Muscle layer of colon (tissue), 2 donors: ENCODE measurements around the gene COBL.

Source experiments
- H3K27ac ChIP-seq: one replicate; pipeline ENCODE4 v1.7.0; 2013; ENCODE audit warnings: low read depth, mild to moderate bottlenecking, low read length, moderate library complexity
- H3K27me3 ChIP-seq, 2 donors: one replicate each; pipeline ENCODE4 v1.7.0; 2013; ENCODE audit warnings: low read length in 2 of 2, mild to moderate bottlenecking in 2 of 2; ENCODE audit not compliant: insufficient read depth in 2 of 2, control insufficient read depth in 1 of 2
- H3K36me3 ChIP-seq: one replicate; pipeline ENCODE4 v1.7.0; 2013; ENCODE audit warnings: mild to moderate bottlenecking, low read length; ENCODE audit not compliant: insufficient read depth
- H3K4me1 ChIP-seq: one replicate; pipeline ENCODE4 v1.7.0; 2013; ENCODE audit warnings: mild to moderate bottlenecking, low read length; ENCODE audit not compliant: insufficient read depth
- H3K4me3 ChIP-seq, 2 donors: one replicate each; pipeline ENCODE4 v1.7.0; 2013; ENCODE audit warnings: low read length in 2 of 2, low read depth in 1 of 2, mild to moderate bottlenecking in 1 of 2, moderate library complexity in 1 of 2
- H3K9ac ChIP-seq: one replicate; pipeline ENCODE4 v1.7.0; 2013; ENCODE audit warnings: low read length
- H3K9me3 ChIP-seq: one replicate; pipeline ENCODE4 v1.7.0; 2013; ENCODE audit warnings: mild to moderate bottlenecking, low read length
- donor health status: abdominal sarcoma.
- donor health status: Adenocarcinoma of cecum.

Gene COBL

GRCh38 chr7:51035716-51036115 is 280.9 kb downstream of the COBL start:
- Histone ChIP-seq H3K36me3 (no peaks in the 10 kb centered on the region), H3K9ac (no peak overlapping the region), H3K27ac (no peak overlapping the region), H3K4me3 (no peak overlapping the region), H3K9me3 (no peaks in the 10 kb centered on the region), H3K4me1 (peaks cover 19% of the 10 kb centered on the region), H3K27me3 (no peaks in the 10 kb centered on the region)

- Histone ChIP-seq H3K27ac (no peak overlapping the region), H3K27me3 (no peaks in the 10 kb centered on the region), H3K4me1 (peaks cover 19% of the 10 kb centered on the region), H3K36me3 (no peaks in the 10 kb centered on the region), H3K4me3 (no peak overlapping the region), H3K9ac (no peak overlapping the region), H3K9me3 (no peaks in the 10 kb centered on the region)
Observed at GRCh38 chr7:51034521-51035264, 281.9 kb downstream of the COBL start.

GRCh38 chr7:51033727-51034520 is 282.7 kb downstream of the COBL start:
- H3K27me3 ChIP-seq, result no peaks in the 10 kb centered on the region
- no peak overlapping the region for H3K27ac ChIP-seq
- no peak overlapping the region for H3K4me3 ChIP-seq
- H3K9me3 ChIP-seq, result no peaks in the 10 kb centered on the region
- H3K9ac ChIP-seq, result no peak overlapping the region
- H3K4me1 ChIP-seq, result peaks cover 19% of the 10 kb centered on the region
- H3K36me3 ChIP-seq, result no peaks in the 10 kb centered on the region

GRCh38 chr7:51031791-51032515 is 284.7 kb downstream of the COBL start:
- Histone ChIP-seq H3K4me1 (peaks cover 19% of the 10 kb centered on the region), H3K9ac (no peak overlapping the region), H3K4me3 (no peak overlapping the region), H3K9me3 (no peaks in the 10 kb centered on the region), H3K27me3 (no peaks in the 10 kb centered on the region), H3K36me3 (no peaks in the 10 kb centered on the region), H3K27ac (no peak overlapping the region)

GRCh38 chr7:51031216-51031615 is 285.4 kb downstream of the COBL start:
- H3K9me3 ChIP-seq, result no peaks in the 10 kb centered on the region
- H3K27me3 ChIP-seq, result no peaks in the 10 kb centered on the region
- peaks cover 19% of the 10 kb centered on the region for H3K4me1 ChIP-seq
- H3K4me3 ChIP-seq, result no peak overlapping the region
- no peaks in the 10 kb centered on the region for H3K36me3 ChIP-seq
- no peak overlapping the region for H3K27ac ChIP-seq
- no peak overlapping the region for H3K9ac ChIP-seq

GRCh38 chr7:51029701-51030191 is 286.9 kb downstream of the COBL start:
- no peaks in the 10 kb centered on the region for H3K36me3 ChIP-seq
- peaks cover 14% of the 10 kb centered on the region for H3K4me1 ChIP-seq
- H3K4me3 ChIP-seq, result no peak overlapping the region
- no peak overlapping the region for H3K9ac ChIP-seq
- no peaks in the 10 kb centered on the region for H3K27me3 ChIP-seq
- no peak overlapping the region for H3K27ac ChIP-seq
- H3K9me3 ChIP-seq, result no peaks in the 10 kb centered on the region

GRCh38 chr7:51029131-51029530 is 287.5 kb downstream of the COBL start:
- Histone ChIP-seq H3K4me1 (peaks cover 8% of the 10 kb centered on the region), H3K9me3 (no peaks in the 10 kb centered on the region), H3K9ac (no peak overlapping the region), H3K27me3 (no peaks in the 10 kb centered on the region), H3K27ac (no peak overlapping the region), H3K36me3 (no peaks in the 10 kb centered on the region), H3K4me3 (no peak overlapping the region)

- Histone ChIP-seq H3K9ac (no peak overlapping the region), H3K27me3 (no peaks in the 10 kb centered on the region), H3K9me3 (no peaks in the 10 kb centered on the region), H3K4me3 (no peak overlapping the region), H3K27ac (no peak overlapping the region), H3K4me1 (no peaks in the 10 kb centered on the region), H3K36me3 (no peaks in the 10 kb centered on the region)
Observed at GRCh38 chr7:51027935-51028830, 288.4 kb downstream of the COBL start.

- H3K36me3 ChIP-seq, result no peaks in the 10 kb centered on the region
- no peaks in the 10 kb centered on the region for H3K27me3 ChIP-seq
- H3K4me3 ChIP-seq, result no peak overlapping the region
- no peaks in the 10 kb centered on the region for H3K4me1 ChIP-seq
- H3K27ac ChIP-seq, result no peak overlapping the region
- H3K9ac ChIP-seq, result no peak overlapping the region
- H3K9me3 ChIP-seq, result no peaks in the 10 kb centered on the region
Observed at GRCh38 chr7:51027106-51027934, 289.3 kb downstream of the COBL start.

- H3K27ac ChIP-seq, result no peak overlapping the region
- no peak overlapping the region for H3K9ac ChIP-seq
- no peaks in the 10 kb centered on the region for H3K27me3 ChIP-seq
- no peak overlapping the region for H3K4me3 ChIP-seq
- no peaks in the 10 kb centered on the region for H3K36me3 ChIP-seq
- no peaks in the 10 kb centered on the region for H3K4me1 ChIP-seq
- no peaks in the 10 kb centered on the region for H3K9me3 ChIP-seq
Observed at GRCh38 chr7:51026341-51026740, 290.3 kb downstream of the COBL start.
